ENCODE measurements around the gene PRSS27.

Gene PRSS27

DNA sequence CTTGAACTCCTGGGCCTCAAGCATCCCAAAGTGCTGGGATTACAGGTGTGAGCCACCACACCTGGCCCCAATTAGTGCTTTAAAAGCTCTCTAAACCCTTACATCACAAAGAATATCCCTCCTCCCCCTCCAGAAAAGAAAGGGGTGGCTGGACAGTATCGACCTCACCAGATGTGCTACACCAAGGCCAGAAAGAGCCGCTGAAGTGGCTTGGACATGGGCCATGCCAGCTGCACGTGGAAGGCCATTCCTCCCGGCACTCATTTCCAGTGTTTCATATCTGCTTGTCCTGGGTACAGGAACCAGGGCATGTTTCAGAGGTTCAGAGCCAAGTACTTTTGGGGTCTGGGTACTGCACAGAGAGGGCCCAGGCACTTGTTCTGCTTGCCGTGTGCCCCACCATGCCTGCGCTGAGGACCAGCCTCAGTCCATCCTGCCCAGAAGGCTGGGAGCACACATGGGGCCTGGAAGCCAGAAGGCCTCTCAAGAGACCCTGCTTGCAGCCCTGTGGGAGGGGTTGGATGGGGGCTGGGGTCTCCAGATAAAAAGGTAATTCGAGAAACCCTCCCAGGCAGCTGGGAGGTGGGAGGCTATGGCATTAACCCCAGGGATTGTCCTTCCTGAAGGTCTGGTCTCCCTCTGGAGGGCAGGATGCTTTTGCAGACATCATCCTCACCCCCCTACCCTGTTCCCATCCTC is 28.9 kb upstream of the PRSS27 start:
- Histone ChIP-seq H3K4me3 (ENCODE audit: low read length) (no peak overlapping the region), H3K36me3 (ENCODE audit: insufficient read depth, low read depth, low read length) (peaks cover 5% of the 10 kb centered on the region; the same call in 1 of the 2 replicates), H3K27ac (ENCODE audit: low read length) (no peak overlapping the region), H3K4me1 (ENCODE audit: insufficient read depth, low read length) (peaks cover 2% of the 10 kb centered on the region; the same call in 1 of the 2 replicates), H3K9me3 (ENCODE audit: insufficient read depth, low read depth, low read length) (no peaks in the 10 kb centered on the region), H3K27me3 (ENCODE audit: insufficient read depth, low read length) (no peaks in the 10 kb centered on the region), H3K9ac (ENCODE audit: low read depth, low read length) (no peak overlapping the region)

DNA sequence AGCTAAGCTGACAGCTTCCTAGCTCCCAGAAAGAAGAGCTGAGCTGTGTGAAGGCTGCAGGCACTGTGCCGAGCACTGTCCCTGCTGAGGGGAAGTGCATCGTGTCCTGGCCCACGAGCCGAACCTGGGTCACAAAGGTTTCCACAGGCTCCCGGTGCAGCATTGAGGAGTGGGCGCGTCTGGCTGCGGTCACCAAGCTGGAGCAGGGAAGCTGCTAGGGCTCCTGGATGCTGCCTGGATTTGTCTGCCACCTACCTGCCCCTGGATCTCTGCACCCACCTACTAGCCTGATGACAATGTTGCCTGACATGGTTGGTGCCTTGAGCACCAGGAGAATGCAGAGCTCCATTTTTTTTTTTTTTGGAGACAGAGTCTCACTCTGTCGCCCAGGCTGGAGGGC is 25.9 kb upstream of the PRSS27 start:
- Histone ChIP-seq H3K9ac (ENCODE audit: low read depth, low read length) (no peak overlapping the region), H3K27ac (ENCODE audit: low read length) (no peak overlapping the region)

DNA sequence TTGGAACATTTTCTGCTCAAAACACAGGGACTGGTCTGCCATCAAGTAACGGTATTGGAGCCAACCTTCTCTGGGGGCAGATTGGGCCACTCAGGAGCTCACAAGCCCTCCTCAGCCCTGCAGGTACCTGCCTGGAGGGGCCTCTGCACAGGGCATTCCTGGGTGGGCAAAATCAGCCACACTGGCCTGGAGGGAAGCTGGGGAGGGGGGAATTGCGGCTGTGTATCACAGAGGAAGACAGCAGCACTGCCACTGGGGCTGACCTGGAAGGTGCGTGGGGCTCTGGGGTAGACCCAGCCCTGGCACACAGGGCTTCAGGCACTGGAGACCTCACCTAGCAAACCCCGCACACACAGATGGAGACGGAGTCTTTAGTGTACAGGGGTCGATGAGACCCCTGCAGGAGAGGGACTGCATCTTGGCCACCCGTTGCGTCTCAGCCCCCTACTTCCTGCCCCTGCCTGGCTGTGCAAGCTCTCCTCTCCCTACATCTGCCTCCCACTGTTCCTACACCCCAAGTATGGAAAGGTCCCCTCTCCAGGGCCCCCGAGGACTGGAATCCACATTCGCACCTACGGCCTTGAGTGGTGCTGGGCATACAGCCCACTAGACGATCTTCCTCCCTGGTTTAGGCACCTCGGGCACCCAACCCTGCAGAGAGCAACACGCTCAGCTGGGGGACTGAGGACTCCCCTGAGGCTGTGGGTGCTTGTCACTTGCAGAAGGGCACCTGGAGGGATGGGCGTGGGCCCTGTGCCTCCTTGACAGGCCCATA is 25.3 kb upstream of the PRSS27 start:
- Histone ChIP-seq H3K27me3 (ENCODE audit: insufficient read depth, low read length) (no peaks in the 10 kb centered on the region), H3K9me3 (ENCODE audit: insufficient read depth, low read depth, low read length) (no peaks in the 10 kb centered on the region), H3K4me3 (ENCODE audit: low read length) (no peak overlapping the region), H3K4me1 (ENCODE audit: insufficient read depth, low read length) (no peaks in the 10 kb centered on the region), H3K9ac (ENCODE audit: low read depth, low read length) (no peak overlapping the region; the same call in 1 of the 2 replicates), H3K36me3 (ENCODE audit: insufficient read depth, low read depth, low read length) (no peaks in the 10 kb centered on the region), H3K27ac (ENCODE audit: low read length) (no peak overlapping the region)

More for the DNA sequence above, 25.9 kb upstream of the PRSS27 start:
- no peaks in the 10 kb centered on the region for H3K36me3 ChIP-seq (ENCODE audit: insufficient read depth, low read depth, low read length)
- no peaks in the 10 kb centered on the region for H3K9me3 ChIP-seq (ENCODE audit: insufficient read depth, low read depth, low read length)
- H3K27me3 ChIP-seq (ENCODE audit: insufficient read depth, low read length), result no peaks in the 10 kb centered on the region
- H3K4me1 ChIP-seq (ENCODE audit: insufficient read depth, low read length), result no peaks in the 10 kb centered on the region; the same call in 1 of the 2 replicates
- H3K4me3 ChIP-seq (ENCODE audit: low read length), result no peak overlapping the region

GRCh38 chr16:2744711-2745110 is 24.7 kb upstream of the PRSS27 start:
- H3K27ac ChIP-seq (ENCODE audit: low read length), result no peak overlapping the region

GRCh38 chr16:2743007-2743810 is 23.2 kb upstream of the PRSS27 start:
- Histone ChIP-seq H3K4me1 (ENCODE audit: insufficient read depth, low read length) (no peaks in the 10 kb centered on the region), H3K36me3 (ENCODE audit: insufficient read depth, low read depth, low read length) (no peaks in the 10 kb centered on the region), H3K4me3 (ENCODE audit: low read length) (no peak overlapping the region), H3K27ac (ENCODE audit: low read length) (no peak overlapping the region), H3K27me3 (ENCODE audit: insufficient read depth, low read length) (no peaks in the 10 kb centered on the region), H3K9me3 (ENCODE audit: insufficient read depth, low read depth, low read length) (no peaks in the 10 kb centered on the region), H3K9ac (ENCODE audit: low read depth, low read length) (no peak overlapping the region)

More at GRCh38 chr16:2744711-2745110, 24.7 kb upstream of the PRSS27 start:
- H3K9ac ChIP-seq (ENCODE audit: low read depth, low read length), result no peak overlapping the region
- H3K4me3 ChIP-seq (ENCODE audit: low read length), result no peak overlapping the region
- no peaks in the 10 kb centered on the region for H3K27me3 ChIP-seq (ENCODE audit: insufficient read depth, low read length)
- H3K9me3 ChIP-seq (ENCODE audit: insufficient read depth, low read depth, low read length), result no peaks in the 10 kb centered on the region
- no peaks in the 10 kb centered on the region for H3K36me3 ChIP-seq (ENCODE audit: insufficient read depth, low read depth, low read length)
- no peaks in the 10 kb centered on the region for H3K4me1 ChIP-seq (ENCODE audit: insufficient read depth, low read length)

GRCh38 chr16:2742323-2743006 is 22.4 kb upstream of the PRSS27 start:
- Histone ChIP-seq H3K4me3 (ENCODE audit: low read length) (no peak overlapping the region), H3K27ac (ENCODE audit: low read length) (no peak overlapping the region), H3K36me3 (ENCODE audit: insufficient read depth, low read depth, low read length) (no peaks in the 10 kb centered on the region), H3K4me1 (ENCODE audit: insufficient read depth, low read length) (no peaks in the 10 kb centered on the region), H3K9ac (ENCODE audit: low read depth, low read length) (no peak overlapping the region), H3K9me3 (ENCODE audit: insufficient read depth, low read depth, low read length) (no peaks in the 10 kb centered on the region), H3K27me3 (ENCODE audit: insufficient read depth, low read length) (no peaks in the 10 kb centered on the region)

DNA sequence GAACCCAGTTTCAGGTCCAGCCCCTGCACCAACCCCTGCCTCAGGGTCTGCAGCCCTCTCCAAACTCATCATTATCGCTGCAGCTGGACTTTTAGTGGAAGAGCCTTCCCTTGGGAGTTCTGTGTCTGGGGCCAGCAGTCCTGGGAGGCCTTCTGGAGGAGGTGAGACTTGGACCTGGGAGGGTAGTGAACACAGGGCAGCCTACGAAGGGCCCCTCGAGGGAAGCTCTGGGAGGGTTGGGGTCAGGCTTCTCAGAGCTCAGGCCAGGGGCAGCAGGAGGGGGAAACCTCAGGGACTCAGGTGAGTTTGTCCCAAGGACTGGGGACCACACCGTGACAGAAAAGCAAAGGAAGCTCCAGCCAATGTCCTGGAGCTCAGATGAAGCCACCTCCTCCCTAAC is 21.1 kb upstream of the PRSS27 start:
- Histone ChIP-seq H3K9ac (ENCODE audit: low read depth, low read length) (no peak overlapping the region), H3K4me3 (ENCODE audit: low read length) (no peak overlapping the region), H3K27me3 (ENCODE audit: insufficient read depth, low read length) (no peaks in the 10 kb centered on the region), H3K9me3 (ENCODE audit: insufficient read depth, low read depth, low read length) (no peaks in the 10 kb centered on the region), H3K36me3 (ENCODE audit: insufficient read depth, low read depth, low read length) (no peaks in the 10 kb centered on the region), H3K4me1 (ENCODE audit: insufficient read depth, low read length) (no peaks in the 10 kb centered on the region), H3K27ac (ENCODE audit: low read length) (no peak overlapping the region)

DNA sequence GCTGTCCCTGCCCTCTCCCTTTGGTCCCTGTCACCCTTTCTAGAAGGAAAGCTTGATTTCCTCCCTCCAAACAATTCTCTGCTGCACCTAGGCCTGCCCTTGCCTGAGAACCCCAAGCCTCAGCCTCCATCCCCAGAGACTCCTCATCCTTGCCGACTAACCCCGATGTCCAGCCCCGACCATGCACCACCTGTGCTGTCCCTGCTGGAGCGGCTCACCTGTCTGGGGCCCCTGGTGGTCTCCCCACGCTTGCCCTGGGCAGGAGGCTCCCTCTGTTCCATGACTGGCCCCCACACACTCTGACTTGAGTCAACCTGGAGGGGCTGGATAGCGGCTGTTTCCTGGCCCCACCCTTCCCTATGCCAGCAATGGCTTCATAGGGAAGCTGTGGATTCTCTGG is 20.5 kb upstream of the PRSS27 start:
- H3K9ac ChIP-seq (ENCODE audit: low read depth, low read length), result no peak overlapping the region
- H3K27me3 ChIP-seq (ENCODE audit: insufficient read depth, low read length), result no peaks in the 10 kb centered on the region
- H3K27ac ChIP-seq (ENCODE audit: low read length), result no peak overlapping the region
- no peak overlapping the region for H3K4me3 ChIP-seq (ENCODE audit: low read length)
- no peaks in the 10 kb centered on the region for H3K4me1 ChIP-seq (ENCODE audit: insufficient read depth, low read length)
- H3K36me3 ChIP-seq (ENCODE audit: insufficient read depth, low read depth, low read length), result no peaks in the 10 kb centered on the region
- no peaks in the 10 kb centered on the region for H3K9me3 ChIP-seq (ENCODE audit: insufficient read depth, low read depth, low read length)

DNA sequence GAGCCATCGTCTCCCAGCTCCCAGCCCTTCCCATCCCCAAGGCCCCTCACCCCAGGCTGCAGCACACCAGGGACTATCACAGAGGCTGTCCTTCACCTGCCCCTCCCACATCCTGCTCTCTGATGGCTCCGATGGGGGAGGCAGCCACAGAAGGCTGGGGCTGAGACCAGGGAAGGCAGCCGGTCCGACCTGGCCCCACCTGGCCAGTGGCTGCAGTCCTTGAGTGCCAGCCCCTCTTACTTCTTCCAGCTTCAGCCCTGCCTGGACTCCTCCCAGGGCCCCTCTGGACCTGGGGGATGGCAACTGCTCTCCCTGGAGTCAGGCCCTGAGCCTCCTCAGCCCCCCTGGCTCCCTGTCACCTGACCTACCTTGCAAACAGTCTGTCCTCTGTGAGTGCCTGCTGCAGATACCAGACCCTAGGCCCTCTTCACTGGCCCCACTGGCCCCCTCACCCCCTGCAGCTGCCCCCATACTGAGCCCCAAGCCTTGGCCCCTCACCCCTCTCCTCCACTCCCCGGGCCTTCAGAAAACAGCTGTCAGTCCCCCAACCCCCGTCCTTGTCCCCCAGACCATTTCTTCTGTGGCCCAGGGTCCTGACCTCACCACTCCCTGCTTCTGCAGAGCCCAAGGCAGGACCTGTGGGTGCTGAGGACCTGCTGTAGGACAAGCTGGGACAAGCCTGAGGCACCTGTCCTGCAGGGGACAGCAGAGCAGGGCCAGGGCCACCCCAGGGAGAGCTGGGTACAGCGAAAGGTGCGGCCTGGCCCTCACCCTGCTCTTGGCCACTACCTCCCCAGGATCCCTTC is 19.8 kb upstream of the PRSS27 start:
- Histone ChIP-seq H3K27ac (ENCODE audit: low read length) (no peak overlapping the region), H3K9ac (ENCODE audit: low read depth, low read length) (no peak overlapping the region), H3K4me3 (ENCODE audit: low read length) (no peak overlapping the region), H3K27me3 (ENCODE audit: insufficient read depth, low read length) (no peaks in the 10 kb centered on the region), H3K36me3 (ENCODE audit: insufficient read depth, low read depth, low read length) (no peaks in the 10 kb centered on the region), H3K9me3 (ENCODE audit: insufficient read depth, low read depth, low read length) (no peaks in the 10 kb centered on the region), H3K4me1 (ENCODE audit: insufficient read depth, low read length) (no peaks in the 10 kb centered on the region)

- Histone ChIP-seq H3K36me3 (ENCODE audit: insufficient read depth, low read depth, low read length) (no peaks in the 10 kb centered on the region), H3K9ac (ENCODE audit: low read depth, low read length) (no peak overlapping the region), H3K4me1 (ENCODE audit: insufficient read depth, low read length) (no peaks in the 10 kb centered on the region), H3K4me3 (ENCODE audit: low read length) (no peak overlapping the region), H3K9me3 (ENCODE audit: insufficient read depth, low read depth, low read length) (no peaks in the 10 kb centered on the region), H3K27me3 (ENCODE audit: insufficient read depth, low read length) (no peaks in the 10 kb centered on the region), H3K27ac (ENCODE audit: low read length) (no peak overlapping the region)
These were observed 18.6 kb upstream of the PRSS27 start for GRCh38 chr16:2738615-2739014.
